ENCODE data around the gene HGFAC. TPM values are rescaled to one million over a fixed set of nuclear protein-coding genes. Genes with fewer than 3 reads are reported as not detected.

HGFAC gene
- polyA plus RNA-seq, 1 donor from 2014 or later: 16.2 TPM

GRCh38 chr4:3416821-3417221 lies 24.9 kb upstream of the HGFAC start:
- TF ChIP-seq MXI1 (conservative IDR thresholded peaks at IDR 0.05; ENCODE audit: poor library complexity, severe bottlenecking) (no peak), REST (IDR thresholded peaks at IDR 0.05; ENCODE audit: borderline replicate concordance) (no peak), TAF1 (IDR thresholded peaks at IDR 0.05; ENCODE audit: low read depth) (no peak), EP300 (conservative IDR thresholded peaks at IDR 0.05; ENCODE audit: poor library complexity, severe bottlenecking) (no peak), CTCF (IDR thresholded peaks at IDR 0.05; ENCODE audit: poor library complexity, severe bottlenecking) (no peak), SMC3 (conservative IDR thresholded peaks at IDR 0.05; ENCODE audit: poor library complexity) (no peak), EZH2 (IDR thresholded peaks at IDR 0.05; ENCODE audit: borderline replicate concordance, insufficient read depth, low read length, poor library complexity, severe bottlenecking) (no peak), POLR2AphosphoS5 (IDR thresholded peaks at IDR 0.05) (no peak), RAD21 (conservative IDR thresholded peaks at IDR 0.05) (no peak)

DNA sequence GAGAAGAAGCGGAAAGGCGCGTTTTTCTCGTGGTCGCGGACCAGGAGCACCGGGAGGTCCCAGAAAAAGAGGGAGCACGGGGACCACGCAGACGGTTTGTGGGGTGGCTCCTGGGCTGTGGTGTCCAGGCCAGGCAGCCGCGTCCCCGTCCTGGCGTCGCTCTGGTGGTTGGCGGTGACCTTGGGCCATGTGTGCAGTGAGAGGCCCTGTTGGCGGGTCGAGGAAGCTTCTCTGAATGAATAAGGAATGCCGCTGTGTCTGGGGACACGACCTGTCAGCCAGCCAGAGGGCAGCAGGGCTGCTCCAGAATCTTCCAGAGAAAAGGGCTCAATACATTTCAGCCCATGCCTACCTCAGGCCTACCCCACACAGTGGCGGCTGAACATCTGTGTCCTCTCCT lies 24.3 kb upstream of the HGFAC start:
- Histone ChIP-seq H3K27me3 (ENCODE audit: insufficient read depth, low read depth, low read length) (no peaks in the 10 kb centered on the region), H3K9me2 (ENCODE audit: insufficient read depth, low read length) (no peaks in the 10 kb centered on the region), H3F3A (ENCODE audit: insufficient read depth, low read length, poor library complexity, severe bottlenecking) (no peaks in the 10 kb centered on the region), H3K27ac (ENCODE audit: low read length) (no peak overlapping the region), H3K9me3 (ENCODE audit: low read length) (no peaks in the 10 kb centered on the region), H3K4me2 (ENCODE audit: low read length) (no peak overlapping the region), H3K9ac (ENCODE audit: low read length) (no peak overlapping the region), H2AFZ (ENCODE audit: low read depth, low read length) (no peak overlapping the region), H3K36me3 (ENCODE audit: insufficient read depth, low read length) (peaks cover 4% of the 10 kb centered on the region), H4K20me1 (ENCODE audit: insufficient read depth) (no peaks in the 10 kb centered on the region), H3K79me2 (replicated peaks; ENCODE audit: insufficient read depth, low read length) (no peaks in the 10 kb centered on the region), H3K4me3 (ENCODE audit: low read length) (no peak overlapping the region)
- TF ChIP-seq CTCF (IDR thresholded peaks at IDR 0.05; ENCODE audit: poor library complexity, severe bottlenecking): no peak
- no peak for TF ChIP-seq SMC3 (conservative IDR thresholded peaks at IDR 0.05; ENCODE audit: poor library complexity)
- no peak for TF ChIP-seq EZH2 (IDR thresholded peaks at IDR 0.05; ENCODE audit: borderline replicate concordance, insufficient read depth, low read length, poor library complexity, severe bottlenecking)
- no peak for TF ChIP-seq POLR2AphosphoS5 (IDR thresholded peaks at IDR 0.05)
- no peak for TF ChIP-seq EP300 (conservative IDR thresholded peaks at IDR 0.05; ENCODE audit: poor library complexity, severe bottlenecking)
- no peak for TF ChIP-seq MXI1 (conservative IDR thresholded peaks at IDR 0.05; ENCODE audit: poor library complexity, severe bottlenecking)

More at GRCh38 chr4:3416821-3417221, 24.9 kb upstream of the HGFAC start:
- no peak overlapping the region for H2AFZ ChIP-seq (ENCODE audit: low read depth, low read length)
- peaks cover 4% of the 10 kb centered on the region for H3K36me3 ChIP-seq (ENCODE audit: insufficient read depth, low read length)
- H3K9me2 ChIP-seq (ENCODE audit: insufficient read depth, low read length): no peaks in the 10 kb centered on the region
- no peaks in the 10 kb centered on the region for H3K27me3 ChIP-seq (ENCODE audit: insufficient read depth, low read depth, low read length)
- H3F3A ChIP-seq (ENCODE audit: insufficient read depth, low read length, poor library complexity, severe bottlenecking): no peaks in the 10 kb centered on the region
- H3K9me3 ChIP-seq (ENCODE audit: low read length): no peaks in the 10 kb centered on the region
- H3K27ac ChIP-seq (ENCODE audit: low read length): no peak overlapping the region
- H3K79me2 ChIP-seq (replicated peaks; ENCODE audit: insufficient read depth, low read length): no peaks in the 10 kb centered on the region
- H3K4me2 ChIP-seq (ENCODE audit: low read length): no peak overlapping the region
- H3K4me3 ChIP-seq (ENCODE audit: low read length): no peak overlapping the region
- H4K20me1 ChIP-seq (ENCODE audit: insufficient read depth): no peaks in the 10 kb centered on the region
- no peak overlapping the region for H3K9ac ChIP-seq (ENCODE audit: low read length)

Data from neural cell (in vitro differentiated cells).